CD14-positive monocyte (primary cell): ENCODE results near the gene REEP3. TPM values are rescaled to one million over a fixed set of nuclear protein-coding genes. Genes with fewer than 3 reads are reported as not detected.

Source experiments
- DNase-seq, 3 donors: peaks; one replicate each; pipeline ENCODE4 v3.0.0-alpha.2; 2011 to 2022
- H2AFZ ChIP-seq: 2 replicates; pipeline ENCODE4 v1.6.0; 2012; ENCODE audit warnings: mild to moderate bottlenecking, low read depth, low read length, inconsistent platforms; ENCODE audit not compliant: insufficient read depth, poor library complexity, severe bottlenecking
- H3K27ac ChIP-seq, 2 donors: 1 replicate in 1 of 2; 2 replicates in 1 of 2; pipeline ENCODE4 v1.5.1; 2012 to 2013; ENCODE audit warnings: low read length in 2 of 2, control low read depth in 1 of 2, inconsistent platforms in 1 of 2, low read depth in 1 of 2, mild to moderate bottlenecking in 1 of 2
- H3K27me3 ChIP-seq, 2 donors: one replicate each; pipeline versions ENCODE4 v1.6.0 to v1.6.1; 2011 to 2013; ENCODE audit warnings: low read length in 2 of 2; ENCODE audit not compliant: control insufficient read depth in 2 of 2, insufficient read depth in 2 of 2
- H3K36me3 ChIP-seq, 2 donors: replicated peaks in 1 of 2; 1 replicate in 1 of 2; 2 replicates in 1 of 2; pipeline versions ENCODE4 v1.5.1 to v1.6.1; 2012 to 2013; ENCODE audit warnings: low read length in 2 of 2, control low read depth in 1 of 2, inconsistent platforms in 1 of 2, mild to moderate bottlenecking in 1 of 2; ENCODE audit not compliant: insufficient read depth in 2 of 2, control insufficient read depth in 1 of 2
- H3K4me1 ChIP-seq, 2 donors: 1 replicate in 1 of 2; 2 replicates in 1 of 2; pipeline versions ENCODE4 v1.5.1 to v1.6.1; 2012 to 2013; ENCODE audit warnings: low read length in 2 of 2, control low read depth in 1 of 2, inconsistent platforms in 1 of 2, mild to moderate bottlenecking in 1 of 2, moderate library complexity in 1 of 2; ENCODE audit not compliant: insufficient read depth in 2 of 2, control insufficient read depth in 1 of 2
- H3K4me2 ChIP-seq: replicated peaks from 2 replicates; pipeline ENCODE3; 2012; ENCODE audit warnings: low read length, moderate library complexity, mild to moderate bottlenecking; ENCODE audit not compliant: poor library complexity, severe bottlenecking; ENCODE audit errors: extremely low read depth
- H3K4me3 ChIP-seq, 3 experiments: fragments of 200-600 bp in 1 of 3; sonication (generic) in 1 of 3; replicated peaks in 1 of 3; 1 replicate in 2 of 3; 2 replicates in 1 of 3; pipeline ENCODE4 v1.5.1; 2011 to 2013; ENCODE audit warnings: low read length in 3 of 3, mild to moderate bottlenecking in 3 of 3, control low read depth in 2 of 3, low read depth in 2 of 3, inconsistent platforms in 1 of 3, moderate library complexity in 1 of 3
- H3K79me2 ChIP-seq: 2 replicates; pipeline ENCODE4 v1.6.0; 2012; ENCODE audit warnings: mild to moderate bottlenecking, control low read depth, inconsistent platforms, low read length, moderate library complexity; ENCODE audit not compliant: insufficient read depth
- H3K9ac ChIP-seq: 2 replicates; pipeline ENCODE4 v1.6.0; 2017; ENCODE audit warnings: low read length, mild to moderate bottlenecking; ENCODE audit not compliant: insufficient read depth, poor library complexity, severe bottlenecking
- H3K9me3 ChIP-seq, 2 donors: replicated peaks in 1 of 2; 1 replicate in 1 of 2; 2 replicates in 1 of 2; pipeline versions ENCODE4 v1.5.1 to v1.6.1; 2012 to 2013; ENCODE audit warnings: low read length in 2 of 2, control low read depth in 1 of 2; ENCODE audit not compliant: control insufficient read depth in 1 of 2, insufficient read depth in 1 of 2
- H4K20me1 ChIP-seq: 2 replicates; pipeline ENCODE4 v1.6.0; 2012; ENCODE audit warnings: mild to moderate bottlenecking, low read length, control low read depth, moderate library complexity; ENCODE audit not compliant: insufficient read depth
- H3K27ac Mint-ChIP-seq, 7 donors: one replicate each; pipeline ENCODE4 v1.8.0; 2020; ENCODE audit warnings: mild to moderate bottlenecking in 7 of 7, mixed read lengths in 7 of 7, moderate library complexity in 6 of 7, inconsistent platforms in 2 of 7
- H3K27me3 Mint-ChIP-seq, 3 donors: one replicate each; pipeline ENCODE4 v1.8.0; 2021 to 2022; ENCODE audit warnings: low read depth in 3 of 3, mild to moderate bottlenecking in 3 of 3, mixed read lengths in 3 of 3, moderate library complexity in 3 of 3, inconsistent platforms in 1 of 3
- H3K36me3 Mint-ChIP-seq, 2 donors: one replicate each; pipeline ENCODE4 v1.8.0; 2020; ENCODE audit warnings: mixed read lengths in 2 of 2, inconsistent platforms in 1 of 2, mild to moderate bottlenecking in 1 of 2
- H3K4me1 Mint-ChIP-seq: one replicate; pipeline ENCODE4 v1.8.0; 2020; ENCODE audit warnings: mild to moderate bottlenecking, mixed read lengths
- H3K4me3 Mint-ChIP-seq, 2 donors: one replicate each; pipeline ENCODE4 v1.8.0; 2020; ENCODE audit warnings: mild to moderate bottlenecking in 2 of 2, mixed read lengths in 2 of 2, moderate library complexity in 1 of 2
- H3K9me3 Mint-ChIP-seq, 7 donors: one replicate each; pipeline ENCODE4 v1.8.0; 2020 to 2022; ENCODE audit warnings: mixed read lengths in 7 of 7, mild to moderate bottlenecking in 6 of 7, moderate library complexity in 6 of 7, inconsistent platforms in 2 of 7
- CTCF ChIP-seq: fragments of 200-600 bp; IDR thresholded peaks from one replicate; pipeline ENCODE4 v1.8.0; 2022; ENCODE audit warnings: antibody characterized with exemption, mild to moderate bottlenecking
- WGBS: methylation state at CpG from one replicate; pipeline ENCODE4 v1.1.5; 2013; ENCODE audit warnings: missing lambda C conversion rate; ENCODE audit not compliant: insufficient coverage; 5-methylcytosine and 5-hydroxymethylcytosine counted together
- intact Hi-C, 2 donors: fragments of 100-400 bp; cut with micrococcal nuclease; formaldehyde crosslinking; loops; one replicate each; pipeline versions ENCODE4 v1.15.0 to v1.15.1; 2023
- polyA plus RNA-seq, 3 donors: library from polyadenylated mRNA; depleted of rRNA in 1 of 3; unstranded in 2 of 3; stranded (reverse) in 1 of 3; fragments of 300-500 nt in 2 of 3; fragments of >200 nt in 1 of 3; fragmentation: Illumina TruSeq in 2 of 3; gene quantifications; 1 replicate in 2 of 3; 2 replicates in 1 of 3; pipeline ENCODE4 v1.2.3, GENCODE V29; 2012 to 2021

REEP3 gene
- polyA plus RNA-seq, 3 donors, result 9.1 to 17.7 (median 17.7) TPM

- Histone ChIP-seq H3K36me3 (peaks cover 6 to 29% of the 10 kb centered on the region in 2 donors), H3K4me2 (no peak overlapping the region), H4K20me1 (no peaks in the 10 kb centered on the region), H2AFZ (no peak overlapping the region), H3K9ac (no peak overlapping the region), H3K9me3 (no peaks in the 10 kb centered on the region), H3K4me1 (no peaks in the 10 kb centered on the region), H3K27me3 (no peaks in the 10 kb centered on the region), H3K4me3 (no peak overlapping the region), H3K79me2 (no peaks in the 10 kb centered on the region), H3K27ac (no peak overlapping the region)
- no peaks in the 10 kb centered on the region for H3K9me3 Mint-ChIP-seq
- H3K4me1 Mint-ChIP-seq, result no peaks in the 10 kb centered on the region
- H3K36me3 Mint-ChIP-seq, result peaks cover 16 to 28% of the 10 kb centered on the region in 2 donors
- intact Hi-C loops, result no loop called here
- TF ChIP-seq CTCF, result no peak
- 100% methylated on average over 1 of the region's 7 CpGs for WGBS
- H3K27me3 Mint-ChIP-seq, result no peaks in the 10 kb centered on the region
- no peak for DNase-seq
- H3K4me3 Mint-ChIP-seq, result no peak overlapping the region
- H3K27ac Mint-ChIP-seq, result no peak overlapping the region
These were observed 82.7 kb downstream of the REEP3 start for GRCh38 chr10:63603709-63604445.

GRCh38 chr10:63605197-63605967 is 84.2 kb downstream of the REEP3 start:
- 100% methylated on average over 1 of the region's 3 CpGs for WGBS

More at GRCh38 chr10:63605197-63605967, 84.2 kb downstream of the REEP3 start:
- Mint-ChIP-seq H3K36me3 (peaks cover 11 to 22% of the 10 kb centered on the region in 2 donors), H3K4me1 (no peaks in the 10 kb centered on the region), H3K27me3 (no peaks in the 10 kb centered on the region), H3K4me3 (no peak overlapping the region), H3K9me3 (no peaks in the 10 kb centered on the region), H3K27ac (no peak overlapping the region)
- Histone ChIP-seq H4K20me1 (no peaks in the 10 kb centered on the region), H3K4me2 (no peak overlapping the region), H3K9me3 (no peaks in the 10 kb centered on the region), H3K9ac (no peak overlapping the region), H3K27me3 (no peaks in the 10 kb centered on the region), H3K4me3 (no peak overlapping the region), H3K27ac (no peak overlapping the region), H2AFZ (no peak overlapping the region), H3K4me1 (no peaks in the 10 kb centered on the region), H3K36me3 (peaks cover 2 to 18% of the 10 kb centered on the region in 2 donors), H3K79me2 (no peaks in the 10 kb centered on the region)
- intact Hi-C loops, result no loop called here
- no peak for DNase-seq
- TF ChIP-seq CTCF, result no peak
